GM21717 (cell line): ENCODE measurements around the gene LRCH3.
"Not testable (repeated sequence)": the region's sequence is repeated elsewhere in the genome, so short reads cannot be mapped to it uniquely, and the experiment has no call there.

ENCODE experiments used
- ATAC-seq: cut with Tn5 transposase; IDR thresholded peaks from one replicate; pipeline ENCODE4 v1.9.1; 2021; ENCODE audit warnings: mild to moderate bottlenecking, moderate library complexity; ENCODE audit not compliant: unreplicated experiment

Gene LRCH3

GRCh38 chr3:197913641-197914380, 122.8 kb downstream of the LRCH3 start:
- ATAC-seq = no peak

- ATAC-seq = not testable (repeated sequence)
These were observed 130.6 kb downstream of the LRCH3 start for GRCh38 chr3:197921429-197922275.

GRCh38 chr3:197926418-197926817, 135.4 kb downstream of the LRCH3 start:
- no peak for ATAC-seq

- ATAC-seq = not testable (repeated sequence)
These were observed 136.5 kb downstream of the LRCH3 start for GRCh38 chr3:197927578-197927977.

- ATAC-seq = no peak
These were observed 145.8 kb downstream of the LRCH3 start for GRCh38 chr3:197936819-197937384.
